HG03354 (cell line): Measurements from ENCODE around the gene HEYL.

ENCODE experiments used
- ATAC-seq: cut with Tn5 transposase; IDR thresholded peaks from one replicate; pipeline ENCODE4 v1.9.1; 2021; ENCODE audit warnings: mild to moderate bottlenecking; ENCODE audit not compliant: unreplicated experiment, poor library complexity, severe bottlenecking

Gene HEYL

DNA sequence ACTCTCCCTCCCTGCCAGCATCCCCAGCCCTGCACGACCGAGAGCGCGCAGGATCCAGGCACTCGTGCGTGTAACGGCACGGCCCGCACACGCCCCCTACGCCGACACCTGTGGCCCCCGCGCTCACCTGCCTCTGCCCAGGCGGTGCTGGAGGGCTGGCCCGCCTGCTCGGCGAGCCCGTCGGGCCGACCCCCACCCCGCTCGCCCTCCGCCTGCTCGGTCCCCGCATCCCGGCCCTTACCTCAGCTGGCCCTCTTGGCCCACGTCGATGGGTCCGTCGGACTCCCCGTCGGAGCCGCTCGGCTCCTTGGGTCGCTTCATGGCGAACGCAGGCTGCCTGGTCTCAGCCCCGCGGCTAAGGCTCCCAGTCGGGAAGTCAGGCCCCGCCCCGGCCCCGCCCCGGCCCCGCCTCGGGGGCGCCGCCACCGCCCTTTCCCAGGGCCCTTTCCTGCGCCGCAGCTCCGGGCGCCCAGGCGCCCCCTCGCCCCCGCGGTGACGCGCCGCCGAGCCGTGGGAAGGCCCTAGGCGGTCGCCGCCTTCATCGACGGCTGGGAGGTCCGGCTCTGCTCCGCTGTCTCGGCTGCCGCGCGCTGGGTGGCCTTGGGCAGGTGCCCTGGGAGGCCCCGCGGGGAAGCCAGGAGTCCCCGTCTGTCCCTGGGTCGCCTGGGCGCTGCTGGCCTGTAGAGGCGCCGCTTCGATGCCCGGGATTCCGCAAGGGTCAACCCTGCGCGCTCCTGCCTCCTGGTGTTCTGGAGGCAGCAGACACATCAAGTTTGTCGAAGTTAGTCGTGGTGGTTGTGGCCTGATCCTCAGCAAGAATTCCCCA is at the start of gene HEYL:
HEYL (minus strand) TSS at position 339 of the 826 bp plus-strand sequence; CDS start at position 321, 18 bp downstream.
- no peak for ATAC-seq

DNA sequence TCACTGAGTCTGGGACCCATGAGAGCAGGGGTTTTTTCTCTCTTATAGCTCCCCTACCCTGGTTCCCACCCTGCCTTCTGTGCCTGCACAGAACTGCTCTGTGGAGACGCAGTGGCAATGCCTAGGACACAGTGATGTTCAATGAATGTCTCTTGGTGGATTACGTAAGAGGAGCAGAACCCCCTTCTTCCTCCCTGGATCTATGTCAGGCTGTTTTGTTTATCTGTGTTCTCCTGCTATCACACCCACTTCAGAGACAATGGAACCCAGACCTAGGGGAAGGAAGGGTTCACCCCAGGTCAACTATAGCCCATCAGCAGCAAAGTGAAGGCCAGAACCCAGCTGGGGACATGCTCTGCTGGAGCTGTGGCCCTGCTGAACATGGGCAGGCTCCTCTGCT is 49.8 kb upstream of the HEYL start:
- no peak for ATAC-seq

DNA sequence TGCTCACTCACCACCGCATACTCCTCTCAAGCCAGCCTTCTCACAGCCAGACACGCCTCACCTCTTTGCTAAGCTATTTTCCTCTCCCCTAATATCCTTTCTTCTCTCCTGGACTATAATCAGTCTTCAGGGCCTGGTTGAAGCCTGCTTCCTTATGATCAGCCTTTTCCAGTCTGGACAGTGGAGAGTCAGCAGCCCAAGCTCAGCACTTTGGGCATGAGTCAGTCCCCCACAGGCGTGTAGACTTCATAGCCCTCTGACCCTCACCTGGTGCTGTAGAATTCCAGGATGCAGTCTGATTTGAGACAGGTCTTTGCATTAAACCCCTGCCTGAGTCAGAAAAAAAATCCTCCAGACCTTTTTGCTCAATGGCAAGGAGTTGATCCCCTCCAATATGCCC is 49.3 kb upstream of the HEYL start:
- ATAC-seq, result no peak

DNA sequence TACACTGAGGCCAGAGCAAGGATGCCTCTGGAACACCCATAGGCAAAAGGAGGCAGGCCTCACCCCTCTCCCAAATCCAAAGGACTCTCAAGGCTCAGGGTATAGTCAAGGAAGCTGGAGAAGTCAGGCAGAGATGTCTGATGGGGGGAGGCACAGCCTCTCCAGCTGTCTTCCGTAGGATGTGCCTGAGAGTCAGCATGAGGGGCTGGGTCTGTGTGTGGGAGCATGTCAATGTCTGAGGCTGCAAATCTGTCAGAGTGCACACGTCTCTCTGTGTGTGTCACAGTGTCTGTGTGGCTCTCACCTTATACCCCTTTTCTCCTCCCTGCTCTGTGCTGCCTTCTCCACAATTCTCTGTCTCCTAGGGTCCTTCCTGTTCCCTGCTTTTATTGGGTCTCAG is 47.8 kb upstream of the HEYL start:
- ATAC-seq, result no peak

DNA sequence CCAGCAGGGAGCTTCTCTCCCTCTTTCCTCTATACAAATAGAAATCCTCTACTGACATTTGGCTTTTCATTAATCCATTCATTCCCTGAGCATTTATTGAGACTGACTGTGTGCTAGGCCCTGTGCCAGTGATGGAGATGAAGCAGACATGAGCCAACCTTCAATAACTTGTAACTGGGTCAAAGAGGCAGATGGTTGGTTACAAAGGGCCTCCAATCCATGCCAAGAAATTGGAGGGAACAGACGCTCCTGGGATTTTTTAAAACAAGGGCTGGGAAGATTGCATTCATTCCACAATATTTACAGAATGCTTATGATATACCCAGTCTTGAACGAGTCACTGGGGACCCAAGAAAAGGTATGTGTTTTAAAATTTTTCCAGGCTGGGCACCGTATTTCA is 45.6 kb upstream of the HEYL start:
- no peak for ATAC-seq

DNA sequence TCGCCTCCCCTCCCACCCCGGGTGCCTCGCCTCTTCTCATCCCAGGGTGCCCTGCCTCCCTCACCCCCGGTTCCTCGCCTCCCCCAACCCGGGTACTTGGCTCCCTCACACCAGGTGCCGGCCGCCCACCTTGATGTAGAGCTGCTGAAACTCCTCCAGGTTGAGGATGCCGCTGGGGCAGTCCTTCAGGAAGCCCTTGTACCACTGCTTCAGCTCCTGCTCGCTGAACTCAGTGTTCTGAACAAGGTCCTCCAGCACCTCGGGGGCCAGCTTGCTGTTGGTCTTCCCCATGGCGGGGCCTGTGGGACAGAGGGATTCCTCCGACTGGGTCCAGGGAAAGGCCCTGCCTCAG is 44.8 kb upstream of the HEYL start:
- ATAC-seq, result no peak

DNA sequence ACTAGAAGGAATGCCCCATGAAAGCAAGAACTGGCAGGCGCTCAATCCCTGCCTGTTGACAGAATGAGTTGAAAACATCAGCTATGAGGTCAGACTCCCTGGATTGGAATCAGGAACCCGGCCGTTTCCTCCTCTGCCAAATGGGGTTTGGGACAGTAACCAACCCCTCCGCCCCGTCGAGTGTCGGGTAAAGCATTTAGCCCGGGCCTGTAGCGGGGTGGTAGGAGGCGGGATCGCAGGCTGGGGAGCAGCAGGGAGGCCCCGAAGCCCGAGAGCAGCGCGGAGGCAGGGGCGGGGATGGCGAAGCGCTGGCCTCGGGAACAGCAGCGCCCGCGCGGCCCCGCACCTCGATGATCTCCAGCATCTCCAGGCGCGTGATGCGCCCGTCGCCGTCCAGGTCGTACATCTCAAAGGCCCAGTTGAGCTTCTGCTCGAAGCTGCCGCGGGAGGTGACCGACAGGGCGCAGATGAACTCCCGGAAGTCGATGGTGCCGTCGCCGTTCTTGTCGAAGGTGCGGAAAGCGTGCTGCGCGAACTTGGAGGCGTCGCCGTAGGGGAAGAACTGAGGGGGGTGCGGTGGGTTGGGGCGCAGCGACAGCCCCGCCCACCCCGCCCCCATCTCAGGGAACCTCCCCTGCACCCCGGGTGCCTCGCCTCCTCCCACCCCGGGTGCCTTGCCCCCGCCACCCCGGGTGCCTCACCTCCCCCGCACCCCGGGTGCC is 44.3 kb upstream of the HEYL start:
- ATAC-seq, result no peak

DNA sequence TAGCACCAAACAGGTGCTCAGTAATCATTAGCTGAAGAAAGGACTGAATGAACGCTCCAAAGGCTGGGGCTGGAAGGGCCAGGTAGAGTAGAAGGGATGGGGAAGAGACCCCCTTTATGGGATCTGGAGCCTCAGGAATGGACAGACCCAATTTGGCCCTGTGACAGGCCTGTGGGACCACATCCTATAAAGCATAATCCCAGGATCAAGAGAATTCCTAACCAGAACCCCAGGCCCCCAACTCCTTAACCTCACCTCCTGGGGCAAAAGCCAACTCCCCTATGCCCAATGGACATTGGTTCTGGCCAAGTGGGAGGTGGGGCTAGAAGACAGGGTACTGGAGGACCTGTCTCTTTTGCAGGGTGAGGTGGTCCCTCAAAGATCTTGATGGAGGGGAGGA is 42.6 kb upstream of the HEYL start:
- ATAC-seq, result no peak

DNA sequence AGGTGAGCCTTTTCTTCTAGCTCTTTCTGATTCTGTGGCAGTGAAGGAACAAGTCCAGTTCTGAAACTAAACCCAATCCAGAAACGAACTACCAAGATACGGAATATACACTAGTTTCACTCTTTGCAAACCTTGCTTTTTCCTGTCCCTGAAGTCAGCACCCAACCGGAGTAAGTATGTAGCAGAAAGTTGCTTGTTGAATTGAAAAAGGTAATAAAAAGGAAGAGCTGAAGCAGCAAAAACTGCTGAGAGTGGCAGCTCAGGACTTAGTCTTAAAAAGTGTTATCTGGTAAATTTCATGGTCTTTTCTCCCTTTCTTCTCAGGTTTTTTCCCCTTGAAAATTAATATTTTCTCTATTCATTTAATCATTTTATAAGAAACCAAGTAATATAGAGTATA is 41.9 kb upstream of the HEYL start:
- ATAC-seq, result no peak

DNA sequence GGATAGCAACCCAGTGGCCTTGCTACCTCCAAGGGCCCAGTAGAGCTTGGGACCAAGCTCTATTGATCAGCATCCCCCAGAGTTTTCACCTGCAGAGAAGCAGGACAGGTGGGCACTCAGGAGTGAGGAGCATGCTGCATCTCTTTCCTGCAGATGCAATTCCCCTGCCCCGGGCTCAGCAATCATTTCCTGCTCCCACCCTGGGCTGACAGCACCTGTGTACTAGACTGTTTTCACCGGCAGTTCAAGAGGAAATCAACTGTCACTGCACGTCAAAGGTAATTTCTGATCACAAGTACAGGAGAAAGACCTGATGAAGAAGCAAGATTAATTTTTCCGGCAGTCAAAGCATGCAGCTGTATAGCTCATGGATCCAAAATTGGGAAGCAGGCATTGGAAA is 41.3 kb upstream of the HEYL start:
- ATAC-seq, result no peak

DNA sequence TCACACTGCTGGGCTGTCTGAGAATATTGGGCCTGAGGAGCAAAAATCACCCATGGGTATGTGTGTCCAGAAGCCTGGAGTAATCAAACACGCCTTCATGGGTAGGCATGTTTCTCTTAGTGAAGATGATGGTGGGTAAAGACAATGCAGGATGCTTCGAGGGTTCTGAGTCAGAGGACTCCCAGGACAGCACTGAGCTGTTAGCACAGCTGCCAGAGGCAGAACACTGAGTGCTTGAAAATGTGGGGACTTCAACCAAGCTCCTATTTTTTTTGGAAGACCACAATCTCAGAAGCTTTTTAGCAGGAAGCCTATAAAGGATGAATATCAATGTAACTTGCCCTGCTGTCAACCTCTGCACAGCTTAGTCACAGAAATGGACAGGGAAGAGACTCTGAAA is 40.4 kb upstream of the HEYL start:
- no peak for ATAC-seq

DNA sequence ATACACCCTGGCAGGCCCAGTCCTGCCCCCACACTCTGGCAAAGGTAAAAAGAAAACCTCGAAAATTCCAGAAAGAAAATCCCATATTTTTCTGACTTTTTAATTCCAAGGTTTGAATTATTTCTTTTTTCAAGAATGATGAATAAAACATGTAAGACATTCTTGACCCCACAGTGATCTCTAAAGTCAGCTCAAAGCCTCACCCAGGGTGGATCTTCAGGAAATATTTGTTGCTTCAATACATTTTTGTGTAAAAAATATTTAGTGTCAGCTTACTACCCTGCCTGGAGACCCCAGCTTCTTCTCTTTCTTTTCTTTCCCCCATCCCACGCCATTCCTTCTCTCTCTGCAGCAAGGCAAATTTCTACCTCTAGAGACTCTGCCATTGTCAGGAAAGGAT is 39.4 kb upstream of the HEYL start:
- no peak for ATAC-seq

DNA sequence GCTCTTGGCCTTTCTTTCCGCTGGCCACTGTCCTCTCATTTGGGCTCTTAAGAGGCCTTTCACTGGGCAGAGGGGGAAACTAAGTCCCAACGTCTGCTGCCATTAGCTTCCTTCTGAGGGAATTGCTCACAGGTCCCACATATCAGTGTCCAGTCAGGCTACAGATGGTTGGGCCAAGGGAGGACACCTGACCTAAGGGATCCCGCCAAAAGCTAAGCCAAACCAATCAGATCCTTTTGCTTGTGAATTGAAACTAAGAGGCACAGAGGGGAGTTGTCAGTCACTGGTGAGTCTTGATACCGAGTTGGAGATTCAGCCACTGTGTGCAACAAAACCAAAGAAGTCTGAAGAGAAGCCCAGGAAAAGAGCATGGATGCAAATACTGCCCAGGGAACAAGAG is 38.2 kb upstream of the HEYL start:
- no peak for ATAC-seq

DNA sequence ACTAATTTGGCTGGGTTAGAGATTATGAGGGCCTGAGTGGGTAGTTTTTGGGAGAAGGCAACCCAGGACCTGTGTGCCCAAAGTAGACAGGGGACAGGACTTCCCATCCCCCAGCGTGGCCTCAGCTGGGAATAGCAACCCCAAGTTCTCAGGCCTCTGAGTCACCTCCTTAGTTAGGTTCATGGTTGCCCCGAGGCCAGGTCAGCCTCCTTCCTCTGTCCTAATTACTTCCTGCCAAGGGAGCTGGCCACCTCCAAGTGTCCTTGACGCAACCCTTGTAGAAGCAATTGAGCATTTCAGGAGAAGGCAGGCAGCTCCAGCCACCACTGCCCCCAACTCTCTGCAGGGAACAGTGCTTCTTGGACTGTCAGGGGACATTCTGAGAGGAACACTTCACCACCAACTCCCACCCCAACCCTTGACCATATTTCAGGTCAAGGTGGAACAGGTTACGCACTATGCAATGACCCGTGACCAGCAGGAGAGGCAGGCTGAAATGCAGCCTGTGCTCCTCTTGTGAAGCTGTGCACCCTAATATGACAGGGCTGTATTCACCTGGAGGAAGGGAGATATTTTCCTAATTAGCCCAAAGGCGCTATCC is 37.6 kb upstream of the HEYL start:
- no peak for ATAC-seq

DNA sequence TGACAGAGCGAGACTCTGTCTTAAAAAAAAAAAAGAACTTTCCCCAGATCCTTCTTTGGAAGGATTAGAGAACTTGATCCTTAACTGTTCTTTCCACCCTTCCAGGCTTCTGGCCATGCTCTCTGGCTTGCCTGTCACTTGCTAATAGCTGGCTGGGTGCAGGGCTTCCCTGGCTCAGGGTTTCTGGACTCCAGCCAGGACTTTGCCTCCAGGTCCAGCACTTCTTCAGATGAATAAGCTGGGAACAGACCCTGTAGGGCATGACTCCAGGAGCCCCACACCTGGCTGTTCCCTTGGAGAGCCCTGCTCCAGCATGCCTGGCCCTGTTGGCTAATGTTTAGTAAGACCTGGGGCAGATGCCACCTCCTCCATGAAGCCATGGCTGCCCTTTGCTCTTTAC is 35.8 kb upstream of the HEYL start:
- ATAC-seq, result no peak

DNA sequence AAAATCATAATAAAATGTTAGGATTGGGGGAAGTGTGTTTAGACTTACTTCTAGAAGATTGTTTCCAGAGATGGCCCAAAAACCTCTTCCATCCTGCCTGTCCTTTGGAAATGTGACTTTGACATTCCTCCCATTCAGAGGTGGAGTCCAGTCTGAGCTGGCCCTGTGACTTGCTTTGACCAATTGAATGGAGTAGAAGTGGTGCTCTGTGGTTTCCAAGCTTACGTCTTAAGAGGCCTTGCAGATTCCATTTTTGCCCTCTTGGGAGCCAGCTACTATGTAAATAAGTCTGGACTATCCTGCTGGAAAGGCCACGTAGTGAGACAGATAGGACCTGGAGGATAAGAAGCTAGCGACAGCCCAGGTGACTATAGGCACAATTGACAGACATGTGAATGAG is 33.8 kb upstream of the HEYL start:
- ATAC-seq, result no peak

DNA sequence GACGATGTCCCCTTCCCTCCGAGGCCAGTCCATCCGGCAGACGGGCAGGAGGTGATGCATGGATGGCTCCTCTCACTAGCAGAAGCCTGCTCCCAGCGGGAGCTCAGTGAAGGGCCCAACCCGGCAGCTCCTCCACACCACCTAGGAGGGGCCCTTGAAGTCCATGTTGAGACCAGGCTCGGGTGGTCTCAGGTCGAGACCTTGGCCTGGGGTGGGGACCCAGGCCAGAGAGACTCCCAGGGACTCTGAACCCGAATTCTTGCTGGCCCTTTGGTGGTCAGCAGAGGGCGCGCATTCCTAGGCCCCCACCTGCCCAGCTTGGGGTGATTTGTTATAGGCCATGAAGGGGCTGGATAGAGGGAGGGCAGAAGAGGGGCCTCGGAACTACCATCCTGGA is 33.1 kb upstream of the HEYL start:
- no peak for ATAC-seq

DNA sequence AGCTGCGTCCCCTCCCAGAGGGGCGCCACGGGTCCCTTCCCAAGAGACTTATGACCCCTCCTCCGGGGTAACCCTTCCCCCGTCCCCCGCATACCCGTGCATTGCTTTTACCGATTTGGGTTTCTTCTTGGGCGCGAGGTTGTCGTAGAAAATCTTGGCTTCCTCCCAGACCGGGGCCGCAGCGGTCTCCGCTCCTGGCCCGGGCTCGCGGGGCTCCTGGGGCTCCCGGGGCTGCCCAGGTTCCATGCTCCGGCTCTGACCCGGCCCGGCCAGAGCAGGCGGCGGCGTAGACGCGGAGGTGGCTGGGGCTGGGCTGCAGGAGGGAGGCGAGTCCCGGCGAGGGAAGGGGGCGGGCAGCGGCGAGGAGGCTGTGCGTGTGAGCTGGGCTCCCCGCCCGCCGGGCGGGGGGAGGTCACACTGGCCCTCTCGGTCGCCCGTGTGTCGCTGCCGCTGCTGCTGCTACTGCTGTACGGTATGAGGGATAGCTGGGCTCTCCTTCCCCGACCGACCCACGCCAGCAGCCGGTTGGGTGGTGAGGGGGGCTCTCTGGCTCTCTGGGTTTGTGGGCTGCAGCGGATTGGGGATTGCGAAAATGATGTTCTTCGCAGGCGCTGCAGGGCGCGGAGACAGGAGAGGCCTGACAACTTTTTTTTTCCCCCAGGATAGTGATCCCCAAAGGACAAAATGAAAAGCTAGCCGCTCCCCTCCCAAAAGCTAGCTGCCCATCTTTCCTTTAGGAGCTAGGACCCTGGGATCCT is 32.5 kb upstream of the HEYL start, which contains the start of gene NT5C1A:
NT5C1A (minus strand) TSS at position 315 of the 758 bp plus-strand sequence; CDS start at position 246, 69 bp downstream.
- no peak for ATAC-seq

DNA sequence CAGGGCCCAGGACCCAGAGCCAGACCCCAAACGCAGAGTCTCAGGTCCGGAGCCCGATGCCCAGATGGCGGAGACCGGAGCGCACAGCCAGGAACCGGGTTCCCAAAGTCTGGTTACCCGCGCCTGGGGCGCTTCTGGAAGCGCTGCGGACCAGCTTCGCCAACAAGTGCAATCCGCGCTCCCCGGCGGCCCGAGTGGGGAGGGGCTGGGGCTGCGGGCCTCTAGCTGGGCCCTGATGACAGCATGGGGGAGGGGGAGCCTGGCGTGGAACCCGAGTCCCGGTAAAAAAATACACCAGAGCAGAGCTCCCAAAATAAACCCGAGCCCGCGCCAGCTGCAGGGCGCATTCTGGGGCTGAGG is 32.0 kb upstream of the HEYL start:
- no peak for ATAC-seq

DNA sequence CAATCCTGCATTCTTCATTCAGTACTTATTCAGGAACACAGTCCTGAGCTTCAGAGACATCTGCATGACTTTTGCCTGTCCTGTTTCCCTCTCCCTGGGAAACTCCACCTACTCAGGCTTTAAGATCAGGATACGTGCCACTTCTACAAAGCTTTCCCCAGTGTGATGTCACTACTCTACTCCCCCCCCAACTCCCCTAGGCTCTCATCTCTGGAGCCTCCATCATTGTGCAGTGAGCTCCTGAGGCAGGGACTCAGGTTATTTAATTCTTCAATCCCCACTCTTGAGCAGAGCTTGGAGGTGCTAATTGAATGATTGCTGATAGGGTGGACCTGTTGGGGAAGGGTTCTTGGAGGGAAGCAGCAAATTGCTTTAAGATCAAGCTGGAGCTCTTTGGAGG is 31.2 kb upstream of the HEYL start:
- no peak for ATAC-seq
